Gastrocnemius medialis (tissue), 4 donors: ENCODE measurements around the gene ABHD15. TPM values are rescaled to one million over a fixed set of nuclear protein-coding genes. Genes with fewer than 3 reads are reported as not detected.

ENCODE experiments used
- ATAC-seq, 2 donors: fragments of 150-250 bp; one replicate each; pipeline ENCODE4 v1.9.1; 2016
- DNase-seq, 2 donors: peaks; one replicate each; pipeline ENCODE4 v3.0.0-alpha.2; 2019
- H3K27ac ChIP-seq, 4 donors: fragments of 200-600 bp; sonication (generic); 1 replicate in 1 of 4; 2 replicates in 3 of 4; pipeline ENCODE4 v1.5.1; 2016 to 2018; ENCODE audit warnings: mild to moderate bottlenecking in 2 of 4, moderate library complexity in 1 of 4
- H3K27me3 ChIP-seq, 3 donors: fragments of 200-600 bp; sonication (generic) in 2 of 3; 1 replicate in 1 of 3; 2 replicates in 2 of 3; pipeline versions ENCODE4 v1.5.1 to v1.6.0; 2016 to 2019; ENCODE audit warnings: mild to moderate bottlenecking in 1 of 3, moderate library complexity in 1 of 3
- H3K36me3 ChIP-seq, 2 donors: fragments of 200-600 bp; sonication (generic) in 1 of 2; one replicate each; pipeline ENCODE4 v1.5.1; 2017 to 2018
- H3K4me1 ChIP-seq, 2 donors: fragments of 200-600 bp; sonication (generic) in 1 of 2; one replicate each; pipeline ENCODE4 v1.5.1; 2016 to 2017; ENCODE audit warnings: mild to moderate bottlenecking in 2 of 2
- H3K4me3 ChIP-seq, 4 donors: fragments of 200-600 bp; sonication (generic) in 3 of 4; 1 replicate in 1 of 4; 2 replicates in 3 of 4; pipeline ENCODE4 v1.5.1; 2016 to 2019; ENCODE audit warnings: mild to moderate bottlenecking in 2 of 4
- H3K9me3 ChIP-seq, 3 donors: fragments of 200-600 bp; sonication (generic) in 2 of 3; 1 replicate in 1 of 3; 2 replicates in 2 of 3; pipeline ENCODE4 v1.5.1; 2016 to 2019
- POLR2A ChIP-seq, 2 donors: fragments of 450-650 bp; IDR thresholded peaks; one replicate each; pipeline ENCODE4 v1.6.1; 2017; ENCODE audit warnings: antibody characterized with exemption in 2 of 2, mild to moderate bottlenecking in 2 of 2, moderate library complexity in 2 of 2
- in situ Hi-C, 4 donors: fragments of 200-750 bp; cut with MboI; loops; one replicate each; pipeline versions ENCODE4 v1.15.0 to v1.8.0; 2017; ENCODE audit warnings: low sequenced_read_pairs in 4 of 4
- intact Hi-C: fragments of 100-400 bp; cut with DNase I; formaldehyde crosslinking; loops from one replicate; pipeline ENCODE4 v1.15.1; 2023; ENCODE audit warnings: low total_unique reads
- total RNA-seq, 4 donors: library from RNA; depleted of rRNA; stranded (reverse); fragments of >200 nt; gene quantifications; one replicate each; pipeline versions ENCODE4 v1.1.0 to v1.2.3, GENCODE V29; 2016
- TF ChIP-seq, protein P1 (sequence below), 5 experiments: fragments of 450-650 bp in 3 of 5; fragments of 200-600 bp in 2 of 5; sonication (generic) in 2 of 5; IDR thresholded peaks in 4 of 5; conservative IDR thresholded peaks in 1 of 5; 1 replicate in 4 of 5; 2 replicates in 1 of 5; pipeline ENCODE4 v1.5.1; 2016 to 2019; ENCODE audit warnings: antibody characterized with exemption in 5 of 5, mild to moderate bottlenecking in 3 of 5, moderate library complexity in 3 of 5

ABHD15 gene
- total RNA-seq, 4 donors from 2014 or later = 2.6 to 5.7 (median 5.0) TPM

DNA sequence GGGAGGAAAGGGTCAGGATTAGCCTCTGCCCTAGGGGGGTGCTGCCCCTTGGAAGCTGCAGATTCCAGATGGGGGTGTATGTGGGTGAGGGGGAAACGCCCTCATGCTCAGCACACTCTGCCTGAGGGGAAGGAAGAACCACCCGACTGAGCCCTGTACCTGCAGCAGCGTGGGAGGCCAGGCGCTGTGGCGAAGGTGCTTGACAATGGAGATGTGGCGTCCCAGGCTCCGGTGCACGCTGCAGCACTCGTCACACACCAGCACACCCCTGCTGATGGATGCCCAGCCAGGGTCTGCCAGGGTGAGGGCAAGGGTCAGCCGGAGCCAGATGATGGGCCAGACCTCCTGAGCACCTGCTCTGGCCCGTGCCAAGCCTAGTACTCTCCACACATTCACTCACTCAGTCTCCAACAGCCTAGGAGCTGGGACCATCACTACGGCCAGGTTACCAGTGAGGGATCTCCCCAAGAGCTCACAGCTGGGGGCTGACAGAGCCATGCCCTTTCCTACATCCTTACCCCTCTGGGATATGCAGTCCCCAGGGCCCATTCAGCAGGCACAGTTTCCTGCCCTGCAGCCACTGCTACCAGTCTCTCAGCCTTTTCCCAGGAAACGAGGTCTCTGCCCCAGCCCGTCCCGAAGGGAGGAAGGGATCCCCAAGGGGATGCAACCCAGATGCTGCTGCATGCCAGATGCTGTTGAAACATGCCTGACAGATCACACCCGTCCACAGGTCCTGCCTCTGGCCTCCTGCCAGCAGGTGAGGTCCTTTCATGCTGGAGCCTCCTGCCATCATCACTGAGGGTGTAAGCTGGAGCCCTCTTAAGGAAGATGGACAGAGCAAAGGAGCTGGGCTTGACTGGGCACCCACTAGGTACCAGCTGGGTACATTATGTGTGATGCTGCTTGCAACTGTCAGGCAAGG is 16.7 kb upstream of the ABHD15 start:
- H3K36me3 ChIP-seq = peaks cover 0 to 37% of the 10 kb centered on the region in 2 donors
- no peaks in the 10 kb centered on the region for H3K9me3 ChIP-seq
- DNase-seq (no peak), ATAC-seq (no peak)
- intact Hi-C loops (loop anchor here (10.0 kb wide), 1 partner anchor 441 kb away; no protein-coding TSS in a partner anchor), in situ Hi-C loops (loop anchor here in 1 of 4 donors (25.0 kb wide), 1 partner anchor 354 kb away; the partner anchor contains the start of genes EFCAB5 and SSH2)
- peaks cover 51 to 57% of the 10 kb centered on the region in 2 donors for H3K4me1 ChIP-seq
- TF ChIP-seq, protein P1, sequence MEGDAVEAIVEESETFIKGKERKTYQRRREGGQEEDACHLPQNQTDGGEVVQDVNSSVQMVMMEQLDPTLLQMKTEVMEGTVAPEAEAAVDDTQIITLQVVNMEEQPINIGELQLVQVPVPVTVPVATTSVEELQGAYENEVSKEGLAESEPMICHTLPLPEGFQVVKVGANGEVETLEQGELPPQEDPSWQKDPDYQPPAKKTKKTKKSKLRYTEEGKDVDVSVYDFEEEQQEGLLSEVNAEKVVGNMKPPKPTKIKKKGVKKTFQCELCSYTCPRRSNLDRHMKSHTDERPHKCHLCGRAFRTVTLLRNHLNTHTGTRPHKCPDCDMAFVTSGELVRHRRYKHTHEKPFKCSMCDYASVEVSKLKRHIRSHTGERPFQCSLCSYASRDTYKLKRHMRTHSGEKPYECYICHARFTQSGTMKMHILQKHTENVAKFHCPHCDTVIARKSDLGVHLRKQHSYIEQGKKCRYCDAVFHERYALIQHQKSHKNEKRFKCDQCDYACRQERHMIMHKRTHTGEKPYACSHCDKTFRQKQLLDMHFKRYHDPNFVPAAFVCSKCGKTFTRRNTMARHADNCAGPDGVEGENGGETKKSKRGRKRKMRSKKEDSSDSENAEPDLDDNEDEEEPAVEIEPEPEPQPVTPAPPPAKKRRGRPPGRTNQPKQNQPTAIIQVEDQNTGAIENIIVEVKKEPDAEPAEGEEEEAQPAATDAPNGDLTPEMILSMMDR (IDR thresholded peaks at IDR 0.05 in 4 of 5, conservative IDR thresholded peaks at IDR 0.05 in 1 of 5) = no peak
- no peak for TF ChIP-seq POLR2A (IDR thresholded peaks at IDR 0.05)
- H3K27ac ChIP-seq = peak overlapping the region; percentile 72 to 90 (median 86)
- H3K4me3 ChIP-seq = peak overlapping the region in 1 of 4 donors; percentile 82
- H3K27me3 ChIP-seq = no peaks in the 10 kb centered on the region

DNA sequence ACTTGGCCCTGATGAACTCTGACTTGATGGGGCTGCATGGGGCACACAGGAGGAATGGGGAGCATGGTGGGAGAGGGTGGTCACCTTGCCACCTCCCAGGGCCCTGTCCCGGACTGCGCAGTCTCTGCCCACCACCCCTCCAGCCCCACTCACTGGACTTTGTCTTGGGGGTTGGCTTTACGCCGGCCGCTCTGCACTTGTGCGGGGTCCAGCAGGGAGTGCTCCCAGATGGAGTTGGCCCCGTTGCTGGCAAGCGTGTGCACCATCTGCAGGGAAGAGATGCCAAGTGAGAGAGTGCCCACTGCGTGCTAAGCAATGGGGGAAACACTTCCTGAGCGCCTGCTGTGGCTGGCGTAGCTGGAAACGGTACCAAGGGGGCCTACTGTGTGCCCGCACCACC is 15.9 kb upstream of the ABHD15 start:
- TF ChIP-seq POLR2A (IDR thresholded peaks at IDR 0.05) = no peak
- TF ChIP-seq, protein P1 (IDR thresholded peaks at IDR 0.05 in 4 of 5, conservative IDR thresholded peaks at IDR 0.05 in 1 of 5) = no peak
- peaks cover 43 to 52% of the 10 kb centered on the region in 2 donors for H3K4me1 ChIP-seq
- intact Hi-C loops (loop anchor here (10.0 kb wide), 1 partner anchor 442 kb away; no protein-coding TSS in a partner anchor), in situ Hi-C loops (loop anchor here in 1 of 4 donors (25.0 kb wide), 1 partner anchor 355 kb away; the partner anchor contains the start of genes EFCAB5 and SSH2)
- peak overlapping the region in 2 of 4 donors; percentile 16 to 53 for H3K27ac ChIP-seq
- H3K36me3 ChIP-seq = peaks cover 0 to 45% of the 10 kb centered on the region in 2 donors
- no peak for DNase-seq
- no peaks in the 10 kb centered on the region for H3K9me3 ChIP-seq
- ATAC-seq = no peak
- H3K27me3 ChIP-seq = no peaks in the 10 kb centered on the region
- H3K4me3 ChIP-seq = no peak overlapping the region

DNA sequence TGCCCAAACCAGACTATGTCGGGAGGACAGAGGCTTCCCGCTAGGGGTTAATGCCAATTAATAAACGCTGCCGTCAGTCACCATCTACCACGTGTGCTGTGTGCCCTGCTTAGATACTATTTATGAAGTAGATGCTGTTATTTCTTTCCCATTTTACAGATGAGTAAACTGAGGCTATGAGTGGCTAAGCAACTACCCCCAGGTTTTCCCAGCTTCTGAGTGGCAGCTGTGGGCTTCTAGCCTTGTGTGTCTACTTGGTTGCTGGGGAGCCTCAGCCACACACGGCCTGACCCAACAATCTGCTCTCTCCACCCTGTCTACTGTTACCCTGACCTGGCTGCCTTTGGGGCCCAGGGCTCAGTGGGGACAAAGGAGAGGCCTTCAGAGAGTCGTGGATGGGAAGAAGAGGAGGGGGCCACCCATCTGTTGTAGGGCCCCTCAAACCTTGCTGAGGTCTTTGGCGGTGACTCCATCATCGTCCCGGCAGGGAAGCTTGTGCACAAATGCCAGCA is 15.5 kb upstream of the ABHD15 start:
- peak overlapping the region in 3 of 4 donors; percentile 16 to 53 (median 26) for H3K27ac ChIP-seq

DNA sequence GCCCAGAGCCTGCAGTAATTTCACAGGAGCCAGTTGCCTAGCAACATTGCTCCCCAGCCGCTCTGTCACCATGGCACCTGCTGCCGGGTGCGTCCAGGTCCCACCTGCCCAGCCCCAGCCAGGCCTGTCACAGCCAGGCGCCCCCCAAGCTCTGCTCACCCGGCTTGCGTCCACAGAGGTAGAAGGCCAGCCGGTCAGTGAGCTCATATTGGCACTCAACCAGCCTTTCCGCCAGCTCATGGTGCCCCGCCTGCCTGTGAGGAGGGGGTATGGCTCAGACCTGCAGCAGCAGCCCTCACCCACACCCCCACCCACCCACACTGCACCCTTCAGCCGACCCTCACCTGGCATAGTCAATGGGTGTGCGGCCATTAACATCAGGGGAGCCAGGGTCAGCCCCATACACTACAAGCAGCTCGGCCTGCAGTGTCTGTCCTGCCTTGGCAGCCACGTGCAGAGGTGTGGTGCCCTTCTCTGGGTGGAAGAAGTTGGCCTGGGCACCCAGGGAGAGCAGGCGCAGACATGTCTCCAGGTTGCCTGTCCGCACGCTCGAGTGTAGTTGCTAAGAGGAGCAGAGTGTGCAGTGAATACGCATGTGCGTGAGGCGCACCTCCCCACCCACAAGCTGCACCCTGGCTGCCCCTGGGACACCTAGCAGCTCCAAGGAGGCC is 14.9 kb upstream of the ABHD15 start:
- in situ Hi-C loops = loop anchor here in 1 of 4 donors (25.0 kb wide), 1 partner anchor 356 kb away; the partner anchor contains the start of genes EFCAB5 and SSH2
- DNase-seq = peak in 1 of 2 donors; percentile 17

More for the DNA sequence above, 15.5 kb upstream of the ABHD15 start:
- ATAC-seq (no peak), DNase-seq (no peak)
- H3K4me1 ChIP-seq = peaks cover 38 to 47% of the 10 kb centered on the region in 2 donors
- in situ Hi-C loops = loop anchor here in 1 of 4 donors (25.0 kb wide), 1 partner anchor 355 kb away; the partner anchor contains the start of genes EFCAB5 and SSH2
- H3K27me3 ChIP-seq = no peaks in the 10 kb centered on the region
- TF ChIP-seq POLR2A (IDR thresholded peaks at IDR 0.05) = no peak
- TF ChIP-seq, protein P1 (IDR thresholded peaks at IDR 0.05 in 4 of 5, conservative IDR thresholded peaks at IDR 0.05 in 1 of 5) = no peak
- peaks cover 0 to 49% of the 10 kb centered on the region in 2 donors for H3K36me3 ChIP-seq
- H3K4me3 ChIP-seq = no peak overlapping the region
- H3K9me3 ChIP-seq = no peaks in the 10 kb centered on the region
- intact Hi-C loops = loop anchor here (10.0 kb wide), 1 partner anchor 442 kb away; no protein-coding TSS in a partner anchor

More for the DNA sequence above, 14.9 kb upstream of the ABHD15 start:
- Histone ChIP-seq H3K27me3 (no peaks in the 10 kb centered on the region), H3K9me3 (no peaks in the 10 kb centered on the region), H3K4me1 (peaks cover 33 to 41% of the 10 kb centered on the region in 2 donors), H3K27ac (peak overlapping the region in 2 of 4 donors; percentile 5 to 53), H3K4me3 (no peak overlapping the region), H3K36me3 (peaks cover 0 to 55% of the 10 kb centered on the region in 2 donors)
- no peak for ATAC-seq
- intact Hi-C loops = loop anchor here (2.0 to 10.0 kb wide), 4 partner anchors 197 to 511 kb away; partner anchors contain the start of gene SSH2
- no peak for TF ChIP-seq POLR2A (IDR thresholded peaks at IDR 0.05)
